Ovary (tissue), 9 donors: ENCODE results near the gene CAMTA1. TPM values are rescaled to one million over a fixed set of nuclear protein-coding genes. Genes with fewer than 3 reads are reported as not detected.

Experiments
- DNase-seq, 5 donors: peaks; one replicate each; pipeline ENCODE4 v3.0.0-alpha.2; 2019 to 2020
- H3K27ac ChIP-seq, 2 donors: fragments of 200-600 bp; one replicate each; pipeline versions ENCODE4 v1.5.1 to v1.8.0; 2019 to 2022
- H3K27me3 ChIP-seq: fragments of 200-600 bp; one replicate; pipeline ENCODE4 v1.8.0; 2022
- H3K36me3 ChIP-seq: fragments of 200-600 bp; sonication (generic); one replicate; pipeline ENCODE4 v1.5.1; 2019
- H3K4me1 ChIP-seq: one replicate; pipeline ENCODE4 v1.8.1; 2013; ENCODE audit warnings: mild to moderate bottlenecking, moderate library complexity; ENCODE audit not compliant: insufficient read depth
- H3K4me3 ChIP-seq: fragments of 200-600 bp; sonication (generic); one replicate; pipeline ENCODE4 v1.5.1; 2017
- H3K9me3 ChIP-seq, 2 donors: fragments of 200-600 bp in 1 of 2; sonication (generic) in 1 of 2; one replicate each; pipeline versions ENCODE4 v1.5.1 to v1.8.1; 2013 to 2019; ENCODE audit warnings: mild to moderate bottlenecking in 1 of 2, moderate library complexity in 1 of 2
- EP300 ChIP-seq: sonication (generic); formaldehyde crosslinking; IDR thresholded peaks from one replicate; pipeline ENCODE4 v1.6.1; 2017; ENCODE audit warnings: antibody characterized with exemption
- POLR2A ChIP-seq: fragments of 450-650 bp; IDR thresholded peaks from one replicate; pipeline ENCODE4 v1.6.1; 2017; ENCODE audit warnings: antibody characterized with exemption, mild to moderate bottlenecking, moderate library complexity
- WGBS, 3 donors: extraction: QIAGEN DNeasy Blood & Tissue Kit in 1 of 3; methylation state at CpG; one replicate each; pipeline versions ENCODE4 v1.1.5 to v1.1.7; 2013 to 2017; 5-methylcytosine and 5-hydroxymethylcytosine counted together
- intact Hi-C, 4 donors: fragments of 100-400 bp; cut with DNase I; formaldehyde crosslinking; loops; one replicate each; pipeline versions ENCODE4 v1.11.0 to v1.15.1; 2022 to 2023
- polyA plus RNA-seq, 2 donors: library from polyadenylated mRNA; stranded (reverse); fragments of 200-250 nt in 1 of 2; fragments of 350-450 nt in 1 of 2; fragmentation: Illumina TruSeq in 1 of 2; extraction: RNeasy Lipid Tissue Mini Kit (QIAGEN cat#74804) in 1 of 2; gene quantifications; one replicate each; pipeline ENCODE4 v1.2.3, GENCODE V29; 2013 to 2014
- total RNA-seq, 7 donors: library from RNA; depleted of rRNA in 2 of 7; stranded (reverse); fragments of >200 nt in 2 of 7; fragmentation: NEBNext Ultra II Directional in 3 of 7; extraction: Animal tissue kit (Norgen Biotek cat#: 25700) in 3 of 7; gene quantifications; one replicate each; pipeline versions ENCODE4 v1.1.0 to v1.2.4, GENCODE V29; 2016 to 2023
- TF ChIP-seq, protein P1 (sequence below), 3 donors: fragments of 450-650 bp in 2 of 3; fragments of 200-600 bp in 1 of 3; IDR thresholded peaks; one replicate each; pipeline versions ENCODE4 v1.5.1 to v1.8.0; 2016 to 2022; ENCODE audit warnings: antibody characterized with exemption in 3 of 3, mild to moderate bottlenecking in 1 of 3
- donor health status: DM: no; HTN: no; CAD: no; lungs with moderate emphysema.
- donor health status: DM: no; HTN: no; CAD: no.
- donor health status: Bipolar disorder and iron deficiency.
- donor health status: DM: yes; HTN: yes; CAD: no.
- donor health status: DM: no; HTN: no; CAD: no.
- donor health status: DM: yes; HTN: yes; CAD: no.

CAMTA1 gene
- total and polyA plus RNA-seq, 9 donors, result 51.1 to 150 (median 67.4) TPM

DNA sequence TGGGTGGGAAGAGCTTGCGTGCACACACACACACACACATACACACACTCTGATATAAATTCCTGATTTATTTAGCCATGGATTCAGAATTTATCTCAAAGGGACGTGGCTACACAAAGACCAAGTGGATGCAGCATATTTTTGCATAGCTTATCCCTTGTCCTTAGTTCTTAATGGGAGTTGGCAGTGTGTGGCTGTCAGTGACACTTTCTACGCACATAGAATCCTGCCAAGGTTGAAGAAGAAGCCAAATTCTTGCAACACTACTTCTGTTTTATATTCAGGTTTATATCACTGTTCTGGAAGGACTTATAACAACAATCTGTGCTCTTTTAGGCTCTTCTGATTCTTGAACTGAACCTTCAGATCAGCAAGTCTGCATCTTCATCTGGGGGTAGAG, 292.7 kb downstream of the CAMTA1 start:
- no peaks in the 10 kb centered on the region for H3K4me1 ChIP-seq
- no peak for DNase-seq
- no peak overlapping the region for H3K4me3 ChIP-seq
- H3K36me3 ChIP-seq, result no peaks in the 10 kb centered on the region
- no peak for TF ChIP-seq POLR2A
- no peak for TF ChIP-seq EP300
- TF ChIP-seq, protein P1, sequence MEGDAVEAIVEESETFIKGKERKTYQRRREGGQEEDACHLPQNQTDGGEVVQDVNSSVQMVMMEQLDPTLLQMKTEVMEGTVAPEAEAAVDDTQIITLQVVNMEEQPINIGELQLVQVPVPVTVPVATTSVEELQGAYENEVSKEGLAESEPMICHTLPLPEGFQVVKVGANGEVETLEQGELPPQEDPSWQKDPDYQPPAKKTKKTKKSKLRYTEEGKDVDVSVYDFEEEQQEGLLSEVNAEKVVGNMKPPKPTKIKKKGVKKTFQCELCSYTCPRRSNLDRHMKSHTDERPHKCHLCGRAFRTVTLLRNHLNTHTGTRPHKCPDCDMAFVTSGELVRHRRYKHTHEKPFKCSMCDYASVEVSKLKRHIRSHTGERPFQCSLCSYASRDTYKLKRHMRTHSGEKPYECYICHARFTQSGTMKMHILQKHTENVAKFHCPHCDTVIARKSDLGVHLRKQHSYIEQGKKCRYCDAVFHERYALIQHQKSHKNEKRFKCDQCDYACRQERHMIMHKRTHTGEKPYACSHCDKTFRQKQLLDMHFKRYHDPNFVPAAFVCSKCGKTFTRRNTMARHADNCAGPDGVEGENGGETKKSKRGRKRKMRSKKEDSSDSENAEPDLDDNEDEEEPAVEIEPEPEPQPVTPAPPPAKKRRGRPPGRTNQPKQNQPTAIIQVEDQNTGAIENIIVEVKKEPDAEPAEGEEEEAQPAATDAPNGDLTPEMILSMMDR (IDR thresholded peaks at IDR 0.05), result no peak
- H3K9me3 ChIP-seq, result no peaks in the 10 kb centered on the region
- no peak overlapping the region for H3K27ac ChIP-seq
- H3K27me3 ChIP-seq, result no peaks in the 10 kb centered on the region
- WGBS, 3 donors, result 80 to 82% (median 80%) methylated on average over 3 of the region's 3 CpGs
- intact Hi-C loops, result no loop called here

DNA sequence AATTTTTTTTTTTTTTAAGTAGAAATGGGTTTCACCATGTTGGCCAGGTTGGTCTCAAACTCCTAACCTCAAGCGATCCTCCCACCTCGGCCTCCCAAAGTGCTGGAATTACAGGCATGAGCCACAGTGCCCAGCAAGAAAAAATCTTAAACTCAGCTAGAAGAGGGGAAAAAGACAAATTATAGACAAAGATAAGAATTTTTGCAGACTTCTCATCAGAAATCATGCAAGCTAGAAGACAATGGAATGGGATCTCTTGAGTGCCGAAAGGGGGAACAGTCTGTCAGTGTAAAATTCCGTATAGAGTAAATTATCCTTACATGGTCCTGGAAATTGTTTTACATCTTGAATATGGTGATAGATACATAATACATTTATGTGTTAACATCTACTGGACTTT, 294.4 kb downstream of the CAMTA1 start:
- no peak for DNase-seq
- Histone ChIP-seq H3K27ac (no peak overlapping the region), H3K36me3 (no peaks in the 10 kb centered on the region), H3K27me3 (no peaks in the 10 kb centered on the region), H3K4me1 (no peaks in the 10 kb centered on the region), H3K9me3 (no peaks in the 10 kb centered on the region), H3K4me3 (no peak overlapping the region)
- 90 to 92% (median 90%) methylated on average over 4 of the region's 4 CpGs for WGBS, 3 donors
- TF ChIP-seq EP300 (no peak), POLR2A (no peak)
- TF ChIP-seq, protein P1 (IDR thresholded peaks at IDR 0.05), result no peak
- intact Hi-C loops, result no loop called here

DNA sequence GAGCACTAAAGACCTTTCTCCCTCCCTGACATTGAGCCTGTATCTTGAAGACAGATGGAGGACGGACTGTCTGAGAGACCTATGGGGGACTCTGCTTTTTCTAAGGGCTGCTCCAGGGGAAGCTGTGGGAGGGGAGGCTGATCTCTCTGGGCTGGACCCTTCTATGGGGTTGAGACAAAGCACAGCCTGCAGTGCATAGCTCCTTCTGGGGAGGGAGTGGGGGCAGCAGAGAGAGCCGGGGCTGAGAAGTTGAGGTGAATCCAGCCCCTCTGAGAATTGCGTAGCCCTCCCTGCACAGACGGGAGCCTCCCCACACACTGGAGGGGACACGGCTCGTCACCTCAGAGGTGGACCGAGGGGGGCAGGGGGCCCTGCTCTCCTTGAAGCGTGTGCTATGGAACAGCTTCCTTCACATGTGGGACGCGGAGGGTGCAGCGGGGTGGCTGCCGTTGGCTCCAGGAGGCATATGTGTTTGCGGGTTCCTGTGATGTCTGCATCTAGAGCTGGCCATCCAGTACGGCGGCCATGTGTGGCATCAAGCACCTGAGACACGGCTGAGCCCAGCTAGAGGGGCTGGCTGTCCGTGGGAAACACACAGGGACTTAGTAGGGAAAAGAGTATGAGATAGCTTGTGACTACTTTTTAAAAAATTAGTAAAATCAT, 299.1 kb downstream of the CAMTA1 start:
- Histone ChIP-seq H3K36me3 (no peaks in the 10 kb centered on the region), H3K27ac (no peak overlapping the region), H3K27me3 (no peaks in the 10 kb centered on the region), H3K4me3 (no peak overlapping the region), H3K9me3 (no peaks in the 10 kb centered on the region), H3K4me1 (no peaks in the 10 kb centered on the region)
- 54 to 68% (median 67%) methylated on average over 17 of the region's 17 CpGs for WGBS, 3 donors
- TF ChIP-seq, protein P1 (IDR thresholded peaks at IDR 0.05), result no peak
- DNase-seq, result no peak
- intact Hi-C loops, result no loop called here

DNA sequence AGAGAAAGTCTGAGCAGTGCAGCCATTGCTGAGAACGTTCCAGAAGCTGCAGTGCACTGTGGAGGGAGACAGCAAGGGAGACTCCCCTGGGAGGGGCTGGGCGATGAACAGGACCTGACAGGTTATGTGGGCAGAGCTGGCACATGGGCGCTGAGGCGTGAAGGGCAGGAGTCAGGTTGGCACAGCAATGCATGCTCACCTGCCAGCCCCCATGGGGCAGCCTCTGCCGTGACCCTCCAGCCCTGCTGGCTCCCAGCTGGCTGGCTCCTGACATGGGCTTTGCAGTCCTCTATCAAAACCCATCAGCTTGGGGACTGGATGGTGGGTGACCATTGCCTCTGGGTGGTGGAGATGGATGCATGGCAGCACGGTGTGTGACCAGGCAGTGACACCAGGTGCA, 300.3 kb downstream of the CAMTA1 start:
- no peak overlapping the region for H3K4me3 ChIP-seq
- WGBS, 3 donors, result 85 to 91% (median 89%) methylated on average over 6 of the region's 6 CpGs
- H3K4me1 ChIP-seq, result no peaks in the 10 kb centered on the region
- TF ChIP-seq EP300 (no peak), POLR2A (no peak)
- TF ChIP-seq, protein P1 (IDR thresholded peaks at IDR 0.05), result no peak
- intact Hi-C loops, result no loop called here
- DNase-seq, result no peak
- no peaks in the 10 kb centered on the region for H3K36me3 ChIP-seq
- no peaks in the 10 kb centered on the region for H3K27me3 ChIP-seq
- H3K9me3 ChIP-seq, result no peaks in the 10 kb centered on the region
- no peak overlapping the region for H3K27ac ChIP-seq
